GM23248 (cell line): ENCODE measurements around the gene SCLY. TPM values are rescaled to one million over a fixed set of nuclear protein-coding genes. Genes with fewer than 3 reads are reported as not detected.

Source experiments
- DNase-seq: peaks from one replicate; pipeline ENCODE4 v3.0.0-alpha.2; 2015
- H2AFZ ChIP-seq: fragments of 200-600 bp; sonication (generic); 2 replicates; pipeline ENCODE4 v1.6.1; 2016; ENCODE audit warnings: antibody characterized with exemption
- H3F3A ChIP-seq: fragments of 200-600 bp; sonication (generic); 2 replicates; pipeline ENCODE4 v1.6.1; 2016; ENCODE audit warnings: mild to moderate bottlenecking, antibody characterized with exemption, mixed run types; ENCODE audit not compliant: insufficient read depth
- H3K27ac ChIP-seq: fragments of 200-600 bp; sonication (generic); 2 replicates; pipeline ENCODE4 v1.5.1; 2016; ENCODE audit warnings: mild to moderate bottlenecking
- H3K27me3 ChIP-seq: fragments of 200-600 bp; sonication (generic); replicated peaks from 2 replicates; pipeline ENCODE4 v1.6.1; 2016; ENCODE audit warnings: mild to moderate bottlenecking; ENCODE audit not compliant: insufficient read depth
- H3K36me3 ChIP-seq: fragments of 200-600 bp; sonication (generic); 2 replicates; pipeline ENCODE4 v1.6.1; 2016; ENCODE audit warnings: low read depth, mild to moderate bottlenecking
- H3K4me1 ChIP-seq: fragments of 200-600 bp; sonication (generic); 2 replicates; pipeline ENCODE4 v1.6.1; 2016; ENCODE audit warnings: mild to moderate bottlenecking; ENCODE audit not compliant: insufficient read depth
- H3K4me2 ChIP-seq: fragments of 200-600 bp; sonication (generic); one replicate; pipeline ENCODE4 v1.6.1; 2016; ENCODE audit warnings: mild to moderate bottlenecking; ENCODE audit not compliant: unreplicated experiment
- H3K4me3 ChIP-seq: fragments of 200-600 bp; sonication (generic); 2 replicates; pipeline ENCODE4 v1.5.1; 2016; ENCODE audit warnings: mild to moderate bottlenecking
- H3K79me2 ChIP-seq: fragments of 200-600 bp; sonication (generic); 2 replicates; pipeline ENCODE4 v1.6.1; 2016; ENCODE audit warnings: mild to moderate bottlenecking; ENCODE audit not compliant: insufficient read depth
- H3K9ac ChIP-seq: fragments of 200-600 bp; sonication (generic); 2 replicates; pipeline ENCODE4 v1.6.1; 2016; ENCODE audit warnings: mild to moderate bottlenecking
- H3K9me2 ChIP-seq: fragments of 200-600 bp; sonication (generic); 2 replicates; pipeline ENCODE4 v1.6.1; 2016; ENCODE audit warnings: mixed run types, mild to moderate bottlenecking, moderate library complexity; ENCODE audit not compliant: insufficient read depth
- H3K9me3 ChIP-seq: fragments of 200-600 bp; sonication (generic); one replicate; pipeline ENCODE4 v1.6.1; 2017; ENCODE audit warnings: low read depth
- H4K20me1 ChIP-seq: fragments of 200-600 bp; sonication (generic); 2 replicates; pipeline ENCODE4 v1.6.0; 2016; ENCODE audit not compliant: insufficient read depth
- EZH2 ChIP-seq: fragments of 200-600 bp; sonication (generic); IDR thresholded peaks from 2 replicates; pipeline ENCODE4 v1.6.1; 2018; ENCODE audit warnings: antibody characterized with exemption, mild to moderate bottlenecking; ENCODE audit not compliant: insufficient read depth, poor library complexity, severe bottlenecking
- EZH2phosphoT487 ChIP-seq: fragments of 200-600 bp; sonication (generic); IDR thresholded peaks from 2 replicates; pipeline ENCODE4 v1.6.1; 2018; ENCODE audit warnings: antibody characterized with exemption, moderate library complexity, mild to moderate bottlenecking, low read depth; ENCODE audit not compliant: insufficient read depth
- WGBS, 2 experiments: methylation state at CpG; one replicate each; pipeline ENCODE4 v1.1.6; 2015 to 2017; ENCODE audit warnings: low lambda C conversion rate in 2 of 2, low coverage in 1 of 2; ENCODE audit errors: missing lambda C conversion rate in 2 of 2; 5-methylcytosine and 5-hydroxymethylcytosine counted together
- in situ Hi-C: fragments of 300-500 bp; cut with MboI; formaldehyde crosslinking; loops from 2 replicates; pipeline ENCODE4 v1.15.0; 2020
- polyA plus RNA-seq: library from polyadenylated mRNA; unstranded; fragments of >200 nt; fragmentation: Nextera tagmentation; extraction: Ambion mirVana; gene quantifications from 2 replicates; pipeline ENCODE4 v1.2.1, GENCODE V29; 2016
- total RNA-seq: library from RNA; depleted of rRNA; stranded (reverse); fragments of >200 nt; shearing (Covaris generic); gene quantifications from 2 replicates; pipeline ENCODE4 v1.2.3, GENCODE V29; 2014

SCLY gene
- total and polyA plus RNA-seq, 2 experiments from 2014 or later: 10.3 to 14.8 TPM

- no peaks in the 10 kb centered on the region for H4K20me1 ChIP-seq
- WGBS, 2 experiments: 78 to 79% methylated on average over 9 of the region's 9 CpGs
- DNase-seq: no peak
- no peaks in the 10 kb centered on the region for H3K9me2 ChIP-seq
- no peak for TF ChIP-seq EZH2
- no peak for TF ChIP-seq EZH2phosphoT487
- no peaks in the 10 kb centered on the region for H3K9me3 ChIP-seq
- in situ Hi-C loops: no loop called here
- no peak overlapping the region for H3K27ac ChIP-seq
- no peak overlapping the region for H3K9ac ChIP-seq
- no peaks in the 10 kb centered on the region for H3F3A ChIP-seq
- no peak overlapping the region for H2AFZ ChIP-seq
- no peaks in the 10 kb centered on the region for H3K27me3 ChIP-seq
- no peaks in the 10 kb centered on the region for H3K4me1 ChIP-seq
- peaks cover 5% of the 10 kb centered on the region for H3K36me3 ChIP-seq
- H3K4me3 ChIP-seq: no peak overlapping the region
- H3K79me2 ChIP-seq: 0 out of 2 replicates have a peak, but pooled peaks cover under 1% of the 10 kb centered on the region
- no peak overlapping the region for H3K4me2 ChIP-seq
Observed at GRCh38 chr2:238027591-238028415, 33.0 kb upstream of the SCLY start.

- TF ChIP-seq EZH2phosphoT487 (no peak), EZH2 (no peak)
- H3K27me3 ChIP-seq: no peaks in the 10 kb centered on the region
- 97 to 100% methylated on average over 3 of the region's 3 CpGs for WGBS, 2 experiments
- H3K9me3 ChIP-seq: no peaks in the 10 kb centered on the region
- H3F3A ChIP-seq: no peaks in the 10 kb centered on the region
- H2AFZ ChIP-seq: no peak overlapping the region
- H4K20me1 ChIP-seq: no peaks in the 10 kb centered on the region
- no peak for DNase-seq
- in situ Hi-C loops: no loop called here
- H3K79me2 ChIP-seq: no peaks in the 10 kb centered on the region
- H3K4me2 ChIP-seq: no peak overlapping the region
- no peaks in the 10 kb centered on the region for H3K9me2 ChIP-seq
- no peak overlapping the region for H3K27ac ChIP-seq
- H3K36me3 ChIP-seq: peaks cover 10% of the 10 kb centered on the region
- no peak overlapping the region for H3K9ac ChIP-seq
- H3K4me1 ChIP-seq: no peaks in the 10 kb centered on the region
- H3K4me3 ChIP-seq: no peak overlapping the region
Observed at GRCh38 chr2:238029853-238030252, 30.9 kb upstream of the SCLY start.

- H3K9me2 ChIP-seq: no peaks in the 10 kb centered on the region
- no peaks in the 10 kb centered on the region for H3F3A ChIP-seq
- DNase-seq: no peak
- no peaks in the 10 kb centered on the region for H3K9me3 ChIP-seq
- in situ Hi-C loops: no loop called here
- H3K4me3 ChIP-seq: no peak overlapping the region
- TF ChIP-seq EZH2: no peak
- TF ChIP-seq EZH2phosphoT487: no peak
- peaks cover 11% of the 10 kb centered on the region for H3K36me3 ChIP-seq
- H2AFZ ChIP-seq: no peak overlapping the region
- H3K27me3 ChIP-seq: no peaks in the 10 kb centered on the region
- H3K4me1 ChIP-seq: no peaks in the 10 kb centered on the region
- no peaks in the 10 kb centered on the region for H3K79me2 ChIP-seq
- 91 to 97% methylated on average over 8 of the region's 8 CpGs for WGBS, 2 experiments
- H4K20me1 ChIP-seq: no peaks in the 10 kb centered on the region
- no peak overlapping the region for H3K9ac ChIP-seq
- no peak overlapping the region for H3K27ac ChIP-seq
- H3K4me2 ChIP-seq: no peak overlapping the region
Observed at GRCh38 chr2:238030422-238031155, 30.2 kb upstream of the SCLY start.

- Histone ChIP-seq H3K4me2 (no peak overlapping the region), H2AFZ (no peak overlapping the region), H3K27ac (no peak overlapping the region), H3K9me2 (no peaks in the 10 kb centered on the region), H3K9ac (no peak overlapping the region), H3K9me3 (no peaks in the 10 kb centered on the region), H3K4me3 (no peak overlapping the region), H3K79me2 (no peaks in the 10 kb centered on the region), H3K4me1 (no peaks in the 10 kb centered on the region), H3K27me3 (no peaks in the 10 kb centered on the region), H3F3A (no peaks in the 10 kb centered on the region), H4K20me1 (no peaks in the 10 kb centered on the region), H3K36me3 (peaks cover 15% of the 10 kb centered on the region)
- in situ Hi-C loops: no loop called here
- TF ChIP-seq EZH2 (no peak), EZH2phosphoT487 (no peak)
- no peak for DNase-seq
- 98 to 99% methylated on average over 4 of the region's 4 CpGs for WGBS, 2 experiments
Observed at GRCh38 chr2:238031751-238032150, 29.1 kb upstream of the SCLY start.
